ENCODE results near the gene UST.
"Not testable (repeated sequence)": the region's sequence is repeated elsewhere in the genome, so short reads cannot be mapped to it uniquely, and the experiment has no call there.

UST gene

DNA sequence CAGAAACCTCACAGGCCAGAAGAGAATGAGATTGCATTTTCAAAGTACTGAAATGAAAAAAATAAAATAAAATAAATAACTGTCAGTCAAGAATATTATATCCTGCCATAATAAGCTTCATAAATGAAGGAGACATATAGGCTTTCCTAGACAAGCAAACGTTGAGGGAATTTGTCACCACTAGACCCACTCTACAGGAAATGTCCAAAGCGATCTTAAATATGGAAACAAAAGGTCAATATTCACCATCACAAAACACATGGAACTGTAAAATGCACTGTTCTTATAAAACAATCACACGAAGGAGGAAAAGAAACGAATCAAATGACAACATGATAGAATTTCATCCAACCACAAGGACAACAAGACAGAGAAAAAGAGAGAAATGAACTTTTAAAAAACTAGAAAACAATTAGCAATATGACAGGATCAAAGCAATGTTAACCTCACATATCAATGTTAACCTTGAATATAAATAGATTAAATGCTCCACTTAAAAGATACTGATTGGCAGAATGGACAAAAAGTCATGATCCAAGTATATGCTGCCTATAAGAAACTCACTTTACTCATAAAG lies 352.0 kb downstream of the UST start:
- no peak for DNase-seq

DNA sequence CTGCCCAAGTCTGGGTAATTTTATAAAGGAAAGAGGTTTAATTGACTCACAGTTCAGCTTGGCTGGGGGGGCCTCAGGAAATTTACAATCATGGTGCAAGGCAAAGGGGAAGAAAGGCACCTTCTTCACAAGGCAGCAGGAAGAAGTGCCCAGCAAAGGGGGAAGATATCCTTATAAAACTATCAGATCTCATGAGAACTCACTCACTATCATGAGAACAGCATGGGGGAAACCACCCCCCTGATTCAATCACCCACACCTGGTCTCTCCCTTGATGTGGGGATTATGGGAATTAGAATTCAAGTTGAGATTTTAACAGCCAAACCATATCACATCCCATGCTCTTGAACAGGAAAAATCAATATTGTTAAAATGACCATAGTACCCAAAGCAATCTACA lies 355.5 kb downstream of the UST start:
- DNase-seq = no peak

DNA sequence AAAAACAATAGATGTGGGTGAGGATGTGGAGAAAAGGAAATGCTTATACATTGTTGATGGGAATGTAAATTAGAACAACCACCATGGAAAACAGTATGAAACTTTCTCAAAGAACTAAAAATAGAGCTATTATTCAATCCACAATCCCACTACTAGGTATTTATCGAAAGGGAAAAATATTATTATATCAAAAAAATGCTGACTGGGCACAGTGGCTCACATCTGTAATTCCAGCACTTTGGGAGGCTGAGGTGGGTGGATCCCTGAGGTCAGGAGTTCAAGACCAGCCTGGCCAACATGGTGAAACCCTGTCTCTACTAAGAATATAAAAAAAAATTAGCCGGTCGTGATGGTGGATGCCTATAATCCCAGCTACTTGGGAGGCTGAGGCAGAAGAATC lies 357.1 kb downstream of the UST start:
- not testable (repeated sequence) for DNase-seq

DNA sequence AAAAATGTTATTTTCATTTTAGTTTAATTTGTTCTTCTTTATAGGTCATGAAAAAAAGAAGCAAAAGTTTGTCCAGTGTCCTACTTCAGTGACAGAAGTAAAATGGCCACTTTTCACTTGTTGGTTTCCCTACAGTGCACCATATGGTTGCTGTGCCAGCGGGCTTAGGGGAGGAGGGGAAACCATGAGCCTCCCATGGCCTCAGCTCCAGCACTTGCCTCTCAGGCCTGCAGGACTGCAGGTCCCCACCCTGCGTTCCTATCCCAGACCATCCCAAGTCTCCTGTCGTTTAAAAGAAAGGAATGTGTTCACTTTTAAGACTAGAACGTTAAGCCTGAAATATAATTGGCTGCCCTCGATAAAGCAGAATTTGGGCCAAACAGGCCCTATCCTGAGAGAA lies 360.7 kb downstream of the UST start:
- DNase-seq = no peak

DNA sequence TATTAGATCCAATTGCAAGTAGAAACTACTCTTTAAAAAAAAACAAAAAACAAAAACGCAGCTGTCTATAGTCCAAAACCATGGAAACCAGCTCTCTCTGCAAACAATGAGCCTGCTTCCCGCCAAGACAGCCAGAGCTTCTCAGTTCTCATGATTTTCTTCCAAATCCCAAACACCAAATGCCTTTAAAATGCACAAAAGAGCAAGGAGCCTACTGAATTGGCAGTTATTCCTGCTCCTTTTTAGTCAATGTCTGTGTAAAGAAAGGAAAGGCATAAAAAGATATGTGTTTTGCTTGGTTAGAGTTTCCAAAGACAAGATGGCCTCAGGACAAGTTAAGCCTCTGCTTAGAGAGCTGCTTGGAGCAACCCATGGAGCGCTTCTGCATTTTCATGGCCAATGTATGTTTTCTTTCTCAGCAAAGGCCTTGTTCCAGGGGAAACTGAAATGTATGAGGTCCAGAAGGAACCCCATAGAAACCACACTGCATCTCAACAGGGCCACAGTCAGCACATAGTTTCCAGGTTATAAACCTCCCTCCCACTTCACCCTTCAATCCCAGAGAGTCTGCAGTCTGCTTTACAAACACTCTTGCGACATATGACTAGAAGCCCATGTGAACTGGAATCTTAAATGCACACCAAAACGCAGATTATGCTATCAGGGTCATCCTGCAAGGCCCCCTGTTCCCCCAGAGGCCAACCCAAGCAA lies 361.4 kb downstream of the UST start:
- DNase-seq = no peak

DNA sequence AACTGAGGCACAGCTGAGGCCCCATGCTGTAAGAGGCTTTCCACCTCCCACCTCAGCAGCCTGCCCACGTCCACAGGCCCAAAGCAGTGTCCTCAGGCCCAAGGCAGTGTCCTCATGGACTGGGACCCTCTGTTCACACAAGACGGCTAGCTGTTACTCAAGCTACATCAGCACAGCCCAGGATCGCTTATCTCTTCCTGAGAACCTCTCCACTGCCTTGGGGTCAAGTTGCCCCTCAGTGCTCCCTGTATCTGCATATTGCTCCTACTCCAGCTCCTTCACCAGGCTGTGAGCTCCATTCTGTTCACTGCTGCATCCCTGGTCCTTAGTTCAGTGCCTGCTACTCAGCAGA lies 361.9 kb downstream of the UST start:
- no peak for DNase-seq

DNA sequence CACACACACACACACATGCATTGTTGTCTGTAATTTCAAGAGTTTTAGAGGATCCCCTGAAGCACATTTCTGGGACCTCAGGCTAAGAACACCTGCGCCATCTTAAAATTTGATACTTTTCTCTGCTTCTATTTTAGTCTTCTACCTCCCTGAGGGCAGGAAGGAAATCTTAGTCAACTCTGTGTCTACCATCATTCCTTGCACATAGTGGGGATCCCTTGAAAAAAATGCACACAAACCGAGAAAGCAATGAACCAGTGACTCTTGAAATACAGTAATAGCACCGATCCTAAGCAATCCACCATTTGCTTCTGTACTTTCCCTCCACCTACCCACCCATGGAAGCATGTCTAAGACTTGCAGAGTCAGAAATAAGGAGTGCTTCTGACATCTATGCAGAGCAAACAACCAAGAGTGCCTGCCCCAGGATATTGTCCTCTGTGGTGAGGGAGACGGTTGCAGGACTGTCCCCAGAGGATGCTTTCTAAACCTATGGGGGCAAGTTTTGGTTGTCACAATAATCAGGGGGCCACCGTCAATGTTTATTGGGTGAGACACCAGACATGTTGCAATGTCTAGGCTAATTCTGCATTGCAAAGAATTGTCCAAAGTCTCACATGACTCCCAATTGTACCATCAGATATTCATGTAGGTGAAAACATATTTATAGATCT lies 362.7 kb downstream of the UST start:
- DNase-seq = no peak

DNA sequence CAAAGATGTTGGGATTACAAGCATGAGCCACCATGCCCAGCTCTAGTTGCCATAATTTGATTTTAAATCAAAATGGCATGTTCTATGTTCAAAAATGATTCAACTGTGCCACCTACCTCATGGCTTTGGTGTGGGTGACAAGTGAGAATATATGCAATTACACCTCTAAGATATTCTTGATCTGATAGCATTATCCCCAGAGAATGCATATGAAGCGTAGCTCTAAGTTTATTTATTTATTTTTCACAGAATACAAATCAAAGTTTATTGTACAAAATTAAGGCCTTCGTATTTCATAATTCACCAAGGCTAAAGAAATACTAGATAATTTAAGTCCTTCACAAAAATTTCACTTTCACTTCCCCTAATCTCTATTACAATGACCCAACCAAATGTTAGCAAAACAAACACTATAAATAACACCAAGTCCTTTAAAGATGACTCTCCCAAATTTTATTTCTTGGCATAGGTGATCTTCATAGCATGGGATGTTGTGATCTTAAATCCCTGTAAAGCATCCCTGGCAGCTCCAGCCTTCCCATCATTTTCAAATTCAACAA lies 364.8 kb downstream of the UST start:
- DNase-seq = no peak

DNA sequence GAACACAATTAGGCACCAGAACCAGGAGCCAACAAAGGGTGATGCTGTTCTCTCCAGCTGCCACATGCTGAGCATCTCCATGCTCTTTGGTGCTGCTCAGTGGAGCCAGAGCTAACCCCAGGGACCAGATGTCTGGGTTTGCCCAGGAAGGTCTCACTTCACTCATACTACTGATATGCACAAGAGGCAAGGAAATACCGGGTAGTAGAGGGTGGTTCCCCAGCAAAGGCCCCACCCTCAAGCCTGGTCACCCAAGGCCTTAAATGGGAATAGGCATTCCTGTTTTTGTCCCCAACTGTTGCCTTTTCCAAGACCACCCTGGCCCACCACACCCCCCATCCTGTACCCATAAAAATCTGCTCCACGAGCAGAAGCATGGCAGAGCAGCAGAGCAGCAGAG lies 366.1 kb downstream of the UST start:
- DNase-seq = no peak

DNA sequence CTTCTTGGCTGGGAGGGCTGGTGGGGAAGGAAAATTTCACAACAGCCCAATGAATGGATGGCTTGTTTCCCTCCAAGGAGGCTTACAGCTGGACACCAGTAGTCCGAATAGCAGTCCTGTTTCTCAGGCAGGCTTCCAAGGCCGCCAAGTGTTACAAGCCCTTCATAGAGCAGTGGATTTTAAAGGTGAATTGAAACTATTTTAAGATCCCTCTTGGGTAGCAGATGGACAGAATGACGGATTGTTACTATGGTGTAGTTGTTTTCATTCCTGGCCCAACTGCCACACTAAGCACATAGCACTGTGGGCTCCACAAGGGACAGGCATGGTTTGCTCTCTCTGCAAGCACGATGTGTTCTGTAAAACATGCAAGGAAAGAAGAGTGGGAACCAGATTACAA lies 367.3 kb downstream of the UST start:
- no peak for DNase-seq

DNA sequence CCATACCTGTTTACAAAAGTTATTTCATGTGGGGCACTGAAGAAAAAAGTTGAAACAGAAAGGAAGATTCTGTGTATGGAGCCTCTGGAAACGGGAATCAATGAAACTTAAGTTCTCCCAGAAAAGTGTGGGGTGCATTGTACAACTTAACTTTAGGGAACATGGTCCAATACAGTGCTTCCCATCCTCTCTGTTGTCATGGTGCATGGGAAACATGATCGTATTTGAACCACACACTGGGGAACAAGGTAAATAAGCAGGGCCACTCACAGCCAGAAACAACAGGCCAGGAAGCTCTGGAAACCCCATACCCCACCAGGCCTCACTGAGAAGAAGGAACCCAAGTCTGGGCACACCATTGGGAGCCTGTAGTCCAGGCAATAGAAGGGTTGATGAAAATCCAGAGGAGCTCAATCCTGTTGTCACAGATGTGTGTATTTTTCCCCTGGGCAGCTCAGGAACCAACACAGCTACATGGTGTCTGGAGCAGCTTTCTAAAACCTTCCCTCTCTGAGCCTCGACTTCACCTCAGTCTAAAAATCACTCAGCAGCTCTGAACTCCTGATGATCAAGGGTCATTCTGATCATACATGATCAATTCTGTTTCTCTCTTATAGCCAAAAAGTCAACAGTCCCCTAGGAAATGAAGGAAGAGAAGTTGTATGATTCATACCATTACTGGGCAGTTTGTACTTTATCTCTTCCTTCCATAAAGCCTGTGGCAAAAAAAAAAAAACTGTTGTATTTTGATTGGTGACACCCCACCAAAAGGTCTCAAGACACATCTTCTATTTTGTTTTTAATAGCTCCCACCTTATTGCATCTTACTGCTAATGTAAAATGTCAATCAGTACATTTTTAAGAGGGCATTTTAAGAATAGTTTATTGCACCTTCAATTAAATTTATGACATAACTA lies 372.2 kb downstream of the UST start:
- DNase-seq = no peak

DNA sequence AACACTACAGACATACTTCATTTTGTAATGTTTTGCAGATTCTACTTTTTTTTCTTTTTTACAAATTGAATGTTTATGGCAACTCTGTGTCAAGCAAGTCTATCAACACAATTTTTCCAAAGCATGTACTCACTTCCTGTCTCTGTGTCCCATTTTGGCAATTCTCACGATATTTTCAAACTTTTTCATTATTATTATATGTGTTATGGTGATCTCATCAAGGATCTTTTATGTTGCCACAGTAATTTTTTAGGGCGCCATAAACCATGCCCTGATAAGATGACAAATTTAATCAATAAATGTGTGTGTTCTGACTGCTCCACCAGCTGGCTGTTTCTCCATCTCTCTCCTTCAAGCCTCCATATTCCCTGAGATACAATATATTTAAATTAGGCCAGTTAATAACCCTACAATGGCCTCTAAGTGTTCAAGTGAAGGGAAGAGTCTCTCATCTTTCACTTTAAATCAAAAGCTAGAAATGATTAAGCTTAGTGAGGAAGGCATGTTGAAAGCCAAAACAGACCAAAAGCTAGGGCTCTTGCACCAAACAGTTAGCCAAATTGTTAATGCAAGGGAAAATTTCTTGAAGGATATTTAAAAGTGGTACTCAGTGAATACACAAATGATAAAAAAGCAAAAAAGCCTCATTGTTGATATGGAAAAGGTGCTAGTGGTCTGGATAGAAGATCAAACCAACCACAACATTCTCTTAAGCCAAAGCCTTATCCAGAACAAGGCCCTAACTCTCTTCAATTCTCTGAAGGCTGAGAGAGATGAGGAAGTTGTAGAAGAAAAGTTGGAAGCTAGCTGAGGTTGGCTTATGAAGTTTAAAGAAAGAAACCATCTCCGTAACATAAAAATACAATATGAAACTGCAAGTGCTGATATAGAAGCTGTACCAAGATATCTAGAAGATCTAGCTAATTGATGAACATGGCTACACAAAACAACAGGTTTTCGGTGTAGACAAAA lies 376.3 kb downstream of the UST start:
- no peak for DNase-seq

DNA sequence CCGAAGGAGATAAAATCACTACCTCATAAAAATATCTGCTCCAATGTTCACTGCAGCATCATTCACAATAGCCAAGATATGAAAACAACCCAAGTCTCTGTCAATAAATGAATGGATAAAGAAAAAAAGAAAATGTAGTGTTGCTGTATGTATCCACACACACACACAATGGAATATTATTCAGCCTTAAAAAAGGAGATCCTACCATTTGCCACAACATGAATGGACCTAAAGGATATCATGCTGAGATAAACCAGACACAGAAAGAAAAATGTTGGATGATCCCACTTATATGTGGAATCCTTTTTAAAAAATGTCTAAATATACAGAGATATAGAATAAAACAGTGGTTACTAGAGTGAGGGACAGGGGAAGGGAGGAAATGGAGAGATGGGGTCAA lies 378.5 kb downstream of the UST start:
- DNase-seq = no peak

Data from AML-193 (cell line).